Placental epithelial cell (primary cell): Measurements from ENCODE around the gene DARS2. TPM values are rescaled to one million over a fixed set of nuclear protein-coding genes. Genes with fewer than 3 reads are reported as not detected.

ENCODE experiments used
- small RNA-seq: library from RNA; depleted of rRNA; stranded (forward); fragments of <200 nt; gene quantifications from one replicate; pipeline ENCODE3, GENCODE V24; 2012
- total RNA-seq: library from RNA; depleted of rRNA; stranded (reverse); fragments of >200 nt; gene quantifications from 2 replicates; pipeline ENCODE4 v1.2.3, GENCODE V29; 2012

DARS2 gene
- total RNA-seq: 19.6 and 29.9 TPM in 2 replicates

GRCh38 chr1:173824315-173825081 is at the start of gene DARS2, which contains the start of gene CENPL:
Gene DARS2 (plus strand): TSS chr1:173824673. CDS start chr1:173825230, 557 bp downstream.
Gene CENPL (minus strand): TSS chr1:173824883. CDS start chr1:173811299, 13,584 bp downstream.

GRCh38 chr1:173867753-173868265 is 43.3 kb downstream of the DARS2 start, which contains the start of gene GAS5:
Gene GAS5 (minus strand): TSS chr1:173867989.

GRCh38 chr1:173868266-173869020 is 44.0 kb downstream of the DARS2 start, which contains the start of gene ZBTB37:
Gene ZBTB37 (plus strand): TSS chr1:173868380. CDS start chr1:173870226, 1,846 bp downstream.

Small RNA genes lying within 50 kb of the gene (small RNA-seq; reads per million reads assigned to genes)
- not detected for gene RF00019

Other genes with a start within 250 kb of the DARS2 start
- gene SLC9C2, start 221.6 kb upstream of the DARS2 start, total RNA-seq: 0.39 TPM in 1 of 2 replicates, not detected in the other
- not detected in 2 replicates for gene TEX50, start 189.3 kb upstream of the DARS2 start, total RNA-seq
- under 0.01 TPM in 1 of 2 replicates, not detected in the other for gene ANKRD45, start 154.8 kb upstream of the DARS2 start, total RNA-seq
- 24.7 and 25.1 TPM in 2 replicates for gene KLHL20, start 109.7 kb upstream of the DARS2 start, total RNA-seq
- gene CENPL, start 210 bp downstream of the DARS2 start, total RNA-seq: 11.0 and 12.4 TPM in 2 replicates
- 258 and 398 TPM in 2 replicates for gene GAS5, start 43.3 kb downstream of the DARS2 start, total RNA-seq
- 7.5 and 9.3 TPM in 2 replicates for gene ZBTB37, start 43.7 kb downstream of the DARS2 start, total RNA-seq
- not detected in 2 replicates for gene SERPINC1, start 92.7 kb downstream of the DARS2 start, total RNA-seq
- gene RC3H1, start 197.7 kb downstream of the DARS2 start, total RNA-seq: 22.8 and 29.8 TPM in 2 replicates